NCI-H526 treated with DMSO at 0.1 percent for 48 hours (cell line): ENCODE measurements around the gene CCND1.
"Not testable (repeated sequence)": the region's sequence is repeated elsewhere in the genome, so short reads cannot be mapped to it uniquely, and the experiment has no call there.

Experiments used
- DNase-seq: peaks from one replicate; lab custom pipeline; 2025; lab: John Stamatoyannopoulos, UW

The CCND1 gene

GRCh38 chr11:69667619-69668604 lies 27.0 kb downstream of the CCND1 start:
- DNase-seq, result no peak

- no peak for DNase-seq
Observed at GRCh38 chr11:69669486-69669885, 28.5 kb downstream of the CCND1 start.

- DNase-seq, result peak; percentile 68
Observed at GRCh38 chr11:69670158-69670845, 29.3 kb downstream of the CCND1 start.

GRCh38 chr11:69671734-69672465 lies 30.9 kb downstream of the CCND1 start:
- no peak for DNase-seq

- no peak for DNase-seq
Observed at GRCh38 chr11:69674267-69674885, 33.4 kb downstream of the CCND1 start.

- peak; percentile 92 for DNase-seq
Observed at GRCh38 chr11:69674886-69675714, 34.1 kb downstream of the CCND1 start, which contains the start of gene LTO1. TSS of gene LTO1 (minus strand) at chr11:69675353. CDS start at chr11:69675239, 114 bp downstream.

- DNase-seq, result no peak
Observed at GRCh38 chr11:69677749-69678148, 36.8 kb downstream of the CCND1 start.

- no peak for DNase-seq
Observed at GRCh38 chr11:69680688-69681087, 39.7 kb downstream of the CCND1 start.

GRCh38 chr11:69682221-69682620 lies 41.3 kb downstream of the CCND1 start:
- DNase-seq, result no peak

- DNase-seq, result no peak
Observed at GRCh38 chr11:69682681-69683326, 41.8 kb downstream of the CCND1 start.

GRCh38 chr11:69683764-69684333 lies 42.9 kb downstream of the CCND1 start:
- DNase-seq, result no peak

- DNase-seq, result no peak
Observed at GRCh38 chr11:69684651-69685050, 43.7 kb downstream of the CCND1 start.

- no peak for DNase-seq
Observed at GRCh38 chr11:69685348-69685747, 44.4 kb downstream of the CCND1 start.

- no peak for DNase-seq
Observed at GRCh38 chr11:69686452-69686851, 45.5 kb downstream of the CCND1 start.

- DNase-seq, result no peak
Observed at GRCh38 chr11:69686856-69687255, 45.9 kb downstream of the CCND1 start.

- DNase-seq, result not testable (repeated sequence)
Observed at GRCh38 chr11:69687969-69688771, 47.2 kb downstream of the CCND1 start.

- DNase-seq, result no peak
Observed at GRCh38 chr11:69689484-69690319, 48.7 kb downstream of the CCND1 start.

GRCh38 chr11:69691463-69691862 lies 50.5 kb downstream of the CCND1 start:
- no peak for DNase-seq
